HG02884 (cell line): Measurements from ENCODE around the gene HBA2.
"Not testable (repeated sequence)": the region's sequence is repeated elsewhere in the genome, so short reads cannot be mapped to it uniquely, and the experiment has no call there.

Experiments
- ATAC-seq: cut with Tn5 transposase; IDR thresholded peaks from one replicate; pipeline ENCODE4 v1.9.1; 2021; ENCODE audit warnings: mild to moderate bottlenecking, moderate library complexity; ENCODE audit not compliant: unreplicated experiment

Gene HBA2

DNA sequence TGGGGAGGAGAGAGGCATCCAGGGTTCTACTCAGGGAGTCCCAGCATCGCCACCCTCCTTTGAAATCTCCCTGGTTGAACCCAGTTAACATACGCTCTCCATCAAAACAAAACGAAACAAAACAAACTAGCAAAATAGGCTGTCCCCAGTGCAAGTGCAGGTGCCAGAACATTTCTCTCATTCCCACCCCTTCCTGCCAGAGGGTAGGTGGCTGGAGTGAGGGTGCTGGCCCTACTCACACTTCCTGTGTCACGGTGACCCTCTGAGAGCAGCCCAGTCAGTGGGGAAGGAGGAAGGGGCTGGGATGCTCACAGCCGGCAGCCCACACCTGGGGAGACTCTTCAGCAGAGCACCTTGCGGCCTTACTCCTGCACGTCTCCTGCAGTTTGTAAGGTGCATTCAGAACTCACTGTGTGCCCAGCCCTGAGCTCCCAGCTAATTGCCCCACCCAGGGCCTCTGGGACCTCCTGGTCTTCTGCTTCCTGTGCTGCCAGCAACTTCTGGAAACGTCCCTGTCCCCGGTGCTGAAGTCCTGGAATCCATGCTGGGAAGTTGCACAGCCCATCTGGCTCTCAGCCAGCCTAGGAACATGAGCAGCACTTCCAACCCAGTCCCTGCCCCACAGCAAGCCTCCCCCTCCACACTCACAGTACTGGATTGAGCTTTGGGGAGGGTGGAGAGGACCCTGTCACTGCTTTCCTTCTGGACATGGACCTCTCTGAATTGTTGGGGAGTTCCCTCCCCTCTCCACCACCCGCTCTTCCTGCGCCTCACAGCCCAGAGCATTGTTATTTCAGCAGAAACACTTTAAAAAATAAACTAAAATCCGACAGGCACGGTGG, 1.5 kb downstream of the HBA2 start:
- not testable (repeated sequence) for ATAC-seq

DNA sequence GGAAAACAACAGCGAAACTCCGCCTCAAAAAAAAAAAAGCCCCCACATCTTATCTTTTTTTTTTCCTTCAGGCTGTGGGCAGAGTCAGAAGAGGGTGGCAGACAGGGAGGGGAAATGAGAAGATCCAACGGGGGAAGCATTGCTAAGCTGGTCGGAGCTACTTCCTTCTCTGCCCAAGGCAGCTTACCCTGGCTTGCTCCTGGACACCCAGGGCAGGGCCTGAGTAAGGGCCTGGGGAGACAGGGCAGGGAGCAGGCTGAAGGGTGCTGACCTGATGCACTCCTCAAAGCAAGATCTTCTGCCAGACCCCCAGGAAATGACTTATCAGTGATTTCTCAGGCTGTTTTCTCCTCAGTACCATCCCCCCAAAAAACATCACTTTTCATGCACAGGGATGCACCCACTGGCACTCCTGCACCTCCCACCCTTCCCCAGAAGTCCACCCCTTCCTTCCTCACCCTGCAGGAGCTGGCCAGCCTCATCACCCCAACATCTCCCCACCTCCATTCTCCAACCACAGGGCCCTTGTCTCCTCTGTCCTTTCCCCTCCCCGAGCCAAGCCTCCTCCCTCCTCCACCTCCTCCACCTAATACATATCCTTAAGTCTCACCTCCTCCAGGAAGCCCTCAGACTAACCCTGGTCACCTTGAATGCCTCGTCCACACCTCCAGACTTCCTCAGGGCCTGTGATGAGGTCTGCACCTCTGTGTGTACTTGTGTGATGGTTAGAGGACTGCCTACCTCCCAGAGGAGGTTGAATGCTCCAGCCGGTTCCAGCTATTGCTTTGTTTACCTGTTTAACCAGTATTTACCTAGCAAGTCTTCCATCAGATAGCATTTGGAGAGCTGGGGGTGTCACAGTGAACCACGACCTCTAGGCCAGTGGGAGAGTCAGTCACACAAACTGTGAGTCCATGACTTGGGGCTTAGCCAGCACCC, 2.6 kb downstream of the HBA2 start:
- no peak for ATAC-seq

DNA sequence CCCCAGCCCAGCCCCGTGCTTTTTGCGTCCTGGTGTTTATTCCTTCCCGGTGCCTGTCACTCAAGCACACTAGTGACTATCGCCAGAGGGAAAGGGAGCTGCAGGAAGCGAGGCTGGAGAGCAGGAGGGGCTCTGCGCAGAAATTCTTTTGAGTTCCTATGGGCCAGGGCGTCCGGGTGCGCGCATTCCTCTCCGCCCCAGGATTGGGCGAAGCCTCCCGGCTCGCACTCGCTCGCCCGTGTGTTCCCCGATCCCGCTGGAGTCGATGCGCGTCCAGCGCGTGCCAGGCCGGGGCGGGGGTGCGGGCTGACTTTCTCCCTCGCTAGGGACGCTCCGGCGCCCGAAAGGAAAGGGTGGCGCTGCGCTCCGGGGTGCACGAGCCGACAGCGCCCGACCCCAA, 3.3 kb downstream of the HBA2 start:
- ATAC-seq: not testable (repeated sequence)

DNA sequence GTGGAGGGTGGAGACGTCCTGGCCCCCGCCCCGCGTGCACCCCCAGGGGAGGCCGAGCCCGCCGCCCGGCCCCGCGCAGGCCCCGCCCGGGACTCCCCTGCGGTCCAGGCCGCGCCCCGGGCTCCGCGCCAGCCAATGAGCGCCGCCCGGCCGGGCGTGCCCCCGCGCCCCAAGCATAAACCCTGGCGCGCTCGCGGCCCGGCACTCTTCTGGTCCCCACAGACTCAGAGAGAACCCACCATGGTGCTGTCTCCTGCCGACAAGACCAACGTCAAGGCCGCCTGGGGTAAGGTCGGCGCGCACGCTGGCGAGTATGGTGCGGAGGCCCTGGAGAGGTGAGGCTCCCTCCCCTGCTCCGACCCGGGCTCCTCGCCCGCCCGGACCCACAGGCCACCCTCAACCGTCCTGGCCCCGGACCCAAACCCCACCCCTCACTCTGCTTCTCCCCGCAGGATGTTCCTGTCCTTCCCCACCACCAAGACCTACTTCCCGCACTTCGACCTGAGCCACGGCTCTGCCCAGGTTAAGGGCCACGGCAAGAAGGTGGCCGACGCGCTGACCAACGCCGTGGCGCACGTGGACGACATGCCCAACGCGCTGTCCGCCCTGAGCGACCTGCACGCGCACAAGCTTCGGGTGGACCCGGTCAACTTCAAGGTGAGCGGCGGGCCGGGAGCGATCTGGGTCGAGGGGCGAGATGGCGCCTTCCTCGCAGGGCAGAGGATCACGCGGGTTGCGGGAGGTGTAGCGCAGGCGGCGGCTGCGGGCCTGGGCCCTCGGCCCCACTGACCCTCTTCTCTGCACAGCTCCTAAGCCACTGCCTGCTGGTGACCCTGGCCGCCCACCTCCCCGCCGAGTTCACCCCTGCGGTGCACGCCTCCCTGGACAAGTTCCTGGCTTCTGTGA, 4.1 kb downstream of the HBA2 start, which contains the start of gene HBA1:
TSS of gene HBA1 (plus strand) at position 204 of the 906 bp plus-strand sequence. CDS start at position 241, 37 bp downstream.
- not testable (repeated sequence) for ATAC-seq

DNA sequence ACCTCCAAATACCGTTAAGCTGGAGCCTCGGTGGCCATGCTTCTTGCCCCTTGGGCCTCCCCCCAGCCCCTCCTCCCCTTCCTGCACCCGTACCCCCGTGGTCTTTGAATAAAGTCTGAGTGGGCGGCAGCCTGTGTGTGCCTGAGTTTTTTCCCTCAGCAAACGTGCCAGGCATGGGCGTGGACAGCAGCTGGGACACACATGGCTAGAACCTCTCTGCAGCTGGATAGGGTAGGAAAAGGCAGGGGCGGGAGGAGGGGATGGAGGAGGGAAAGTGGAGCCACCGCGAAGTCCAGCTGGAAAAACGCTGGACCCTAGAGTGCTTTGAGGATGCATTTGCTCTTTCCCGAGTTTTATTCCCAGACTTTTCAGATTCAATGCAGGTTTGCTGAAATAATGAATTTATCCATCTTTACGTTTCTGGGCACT, 4.7 kb downstream of the HBA2 start:
- ATAC-seq: no peak

DNA sequence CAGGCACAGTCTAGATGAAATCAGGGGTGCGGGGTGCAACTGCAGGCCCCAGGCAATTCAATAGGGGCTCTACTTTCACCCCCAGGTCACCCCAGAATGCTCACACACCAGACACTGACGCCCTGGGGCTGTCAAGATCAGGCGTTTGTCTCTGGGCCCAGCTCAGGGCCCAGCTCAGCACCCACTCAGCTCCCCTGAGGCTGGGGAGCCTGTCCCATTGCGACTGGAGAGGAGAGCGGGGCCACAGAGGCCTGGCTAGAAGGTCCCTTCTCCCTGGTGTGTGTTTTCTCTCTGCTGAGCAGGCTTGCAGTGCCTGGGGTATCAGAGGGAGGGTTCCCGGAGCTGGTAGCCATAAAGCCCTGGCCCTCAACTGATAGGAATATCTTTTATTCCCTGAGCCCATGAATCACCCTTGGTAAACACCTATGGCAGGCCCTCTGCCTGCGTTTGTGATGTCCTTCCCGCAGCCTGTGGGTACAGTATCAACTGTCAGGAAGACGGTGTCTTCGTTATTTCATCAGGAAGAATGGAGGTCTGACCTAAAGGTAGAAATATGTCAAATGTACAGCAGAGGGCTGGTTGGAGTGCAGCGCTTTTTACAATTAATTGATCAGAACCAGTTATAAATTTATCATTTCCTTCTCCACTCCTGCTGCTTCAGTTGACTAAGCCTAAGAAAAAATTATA, 5.4 kb downstream of the HBA2 start:
- no peak for ATAC-seq

DNA sequence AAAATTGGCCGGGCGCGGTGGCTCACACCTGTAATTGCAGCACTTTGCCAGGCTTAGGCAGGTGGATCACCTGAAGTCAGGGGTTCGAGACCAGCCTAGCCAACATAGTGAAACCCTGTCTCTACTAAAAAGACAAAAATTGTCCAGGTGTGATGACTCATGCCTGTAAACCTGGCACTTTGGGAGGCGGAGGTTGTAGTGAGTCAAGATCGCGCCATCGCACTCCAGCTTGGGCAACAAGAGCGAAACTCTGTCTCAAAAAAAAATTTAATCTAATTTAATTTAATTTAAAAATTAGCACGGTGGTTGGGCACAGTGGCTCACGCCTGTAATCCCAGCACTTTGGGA, 6.0 kb downstream of the HBA2 start:
- ATAC-seq: no peak

DNA sequence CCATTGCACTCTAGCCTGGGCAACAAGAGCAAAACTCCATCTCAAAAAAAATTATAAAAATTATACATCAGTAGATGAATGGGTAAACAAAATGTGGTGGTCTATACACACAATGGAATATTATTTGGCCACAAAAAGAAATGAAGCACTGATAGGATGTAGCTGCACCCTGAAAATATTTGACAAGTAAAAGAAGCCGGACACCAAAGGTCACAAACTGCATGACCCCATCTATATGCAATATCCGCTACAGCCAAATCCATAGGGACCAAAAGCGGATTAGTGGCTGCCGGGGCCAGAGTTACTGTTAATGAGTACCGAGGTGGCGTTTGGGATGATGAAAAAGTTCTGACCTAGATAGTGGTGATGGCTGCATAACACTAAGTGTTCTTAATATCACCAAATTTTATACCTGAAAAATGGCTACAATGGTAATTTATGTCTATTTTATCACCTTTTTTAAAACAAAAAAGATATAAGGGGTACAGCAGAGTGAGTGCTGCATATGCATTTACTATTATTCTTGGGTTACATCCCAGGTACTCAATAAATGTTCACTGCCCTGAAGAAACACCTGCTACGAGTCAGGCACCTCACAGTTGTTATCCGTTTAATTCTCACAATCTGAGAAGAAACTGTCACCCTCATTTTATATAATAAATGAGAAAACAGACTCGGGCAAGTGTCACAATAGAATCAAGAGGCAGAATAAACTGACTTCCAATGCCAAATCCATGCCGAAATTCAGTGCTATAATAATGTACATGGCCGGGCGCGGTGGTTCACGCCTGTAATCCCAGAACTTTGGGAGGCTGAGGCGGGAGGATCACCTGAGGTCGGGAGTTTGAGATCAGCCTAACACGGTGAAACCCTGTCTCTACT, 6.8 kb downstream of the HBA2 start:
- no peak for ATAC-seq

DNA sequence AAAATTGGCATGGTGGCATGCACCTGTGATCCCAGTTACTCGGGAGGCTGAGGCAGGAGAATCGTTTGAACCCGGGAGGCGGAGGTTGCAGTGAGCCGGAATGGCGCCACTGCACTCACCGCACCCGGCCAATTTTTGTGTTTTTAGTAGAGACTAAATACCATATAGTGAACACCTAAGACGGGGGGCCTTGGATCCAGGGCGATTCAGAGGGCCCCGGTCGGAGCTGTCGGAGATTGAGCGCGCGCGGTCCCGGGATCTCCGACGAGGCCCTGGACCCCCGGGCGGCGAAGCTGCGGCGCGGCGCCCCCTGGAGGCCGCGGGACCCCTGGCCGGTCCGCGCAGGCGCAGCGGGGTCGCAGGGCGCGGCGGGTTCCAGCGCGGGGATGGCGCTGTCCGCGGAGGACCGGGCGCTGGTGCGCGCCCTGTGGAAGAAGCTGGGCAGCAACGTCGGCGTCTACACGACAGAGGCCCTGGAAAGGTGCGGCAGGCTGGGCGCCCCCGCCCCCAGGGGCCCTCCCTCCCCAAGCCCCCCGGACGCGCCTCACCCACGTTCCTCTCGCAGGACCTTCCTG, 7.5 kb downstream of the HBA2 start, which contains the start of gene HBQ1:
TSS of gene HBQ1 (plus strand) at position 359 of the 575 bp plus-strand sequence. CDS start at position 387, 28 bp downstream.
- no peak for ATAC-seq

DNA sequence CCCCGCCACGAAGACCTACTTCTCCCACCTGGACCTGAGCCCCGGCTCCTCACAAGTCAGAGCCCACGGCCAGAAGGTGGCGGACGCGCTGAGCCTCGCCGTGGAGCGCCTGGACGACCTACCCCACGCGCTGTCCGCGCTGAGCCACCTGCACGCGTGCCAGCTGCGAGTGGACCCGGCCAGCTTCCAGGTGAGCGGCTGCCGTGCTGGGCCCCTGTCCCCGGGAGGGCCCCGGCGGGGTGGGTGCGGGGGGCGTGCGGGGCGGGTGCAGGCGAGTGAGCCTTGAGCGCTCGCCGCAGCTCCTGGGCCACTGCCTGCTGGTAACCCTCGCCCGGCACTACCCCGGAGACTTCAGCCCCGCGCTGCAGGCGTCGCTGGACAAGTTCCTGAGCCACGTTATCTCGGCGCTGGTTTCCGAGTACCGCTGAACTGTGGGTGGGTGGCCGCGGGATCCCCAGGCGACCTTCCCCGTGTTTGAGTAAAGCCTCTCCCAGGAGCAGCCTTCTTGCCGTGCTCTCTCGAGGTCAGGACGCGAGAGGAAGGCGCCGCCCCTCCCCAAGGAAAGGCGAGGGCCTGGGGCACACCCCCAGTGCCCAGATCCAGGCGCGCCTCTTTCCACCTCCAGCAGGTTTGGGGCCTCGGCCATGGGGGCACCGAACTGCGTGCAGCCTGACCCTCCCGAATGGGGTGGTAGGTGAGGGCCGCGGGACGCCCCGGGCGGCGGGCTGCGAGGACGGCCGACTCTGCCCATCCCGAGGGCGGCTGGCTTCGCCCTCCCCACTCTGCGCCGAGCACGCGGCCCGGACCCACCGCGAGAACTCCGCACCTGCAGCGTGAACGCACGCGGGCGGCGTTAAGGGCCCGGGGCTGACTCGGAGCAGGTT, 8.2 kb downstream of the HBA2 start:
- ATAC-seq: no peak

DNA sequence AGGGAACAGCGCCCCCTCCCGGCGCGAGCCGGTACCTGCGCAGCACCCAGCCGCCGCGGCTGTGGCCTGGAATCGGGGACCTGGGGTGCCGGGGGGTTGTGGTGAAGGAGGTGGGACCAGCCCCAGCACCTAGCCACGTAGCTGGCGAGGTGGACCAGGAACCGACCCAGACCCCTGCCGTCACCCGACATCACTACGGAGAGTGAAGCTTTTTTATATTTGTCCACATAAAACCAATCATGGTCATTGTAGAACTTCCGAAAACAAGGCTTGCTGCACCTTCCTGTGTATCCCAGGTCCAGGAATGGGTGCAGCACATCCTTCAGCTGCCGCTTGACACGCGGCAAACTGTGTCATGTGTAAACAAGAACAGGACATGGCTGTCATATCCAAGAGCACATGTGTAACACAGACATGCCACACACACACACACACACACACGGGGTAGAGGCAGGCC, 8.9 kb downstream of the HBA2 start:
- no peak for ATAC-seq

DNA sequence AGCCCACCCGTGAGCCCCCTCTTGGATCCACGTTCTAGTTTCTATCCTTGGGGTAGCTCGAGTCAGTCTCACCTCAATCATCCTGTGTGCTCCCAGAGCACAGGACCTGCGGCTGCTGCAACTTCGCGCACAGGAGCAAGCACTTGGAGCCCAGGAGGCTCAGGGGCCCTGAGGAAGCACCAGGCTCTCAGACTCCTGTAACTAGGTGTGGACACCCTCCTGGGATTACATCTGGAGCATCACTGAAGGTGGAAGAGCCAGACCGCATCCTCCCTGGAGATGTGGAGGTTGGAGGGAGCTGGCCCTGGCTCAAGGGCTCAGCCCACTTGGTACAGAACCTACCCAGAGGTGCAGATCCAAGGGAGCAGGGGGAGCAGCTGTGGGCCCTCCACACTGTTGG, 10.3 kb downstream of the HBA2 start:
- ATAC-seq: no peak

DNA sequence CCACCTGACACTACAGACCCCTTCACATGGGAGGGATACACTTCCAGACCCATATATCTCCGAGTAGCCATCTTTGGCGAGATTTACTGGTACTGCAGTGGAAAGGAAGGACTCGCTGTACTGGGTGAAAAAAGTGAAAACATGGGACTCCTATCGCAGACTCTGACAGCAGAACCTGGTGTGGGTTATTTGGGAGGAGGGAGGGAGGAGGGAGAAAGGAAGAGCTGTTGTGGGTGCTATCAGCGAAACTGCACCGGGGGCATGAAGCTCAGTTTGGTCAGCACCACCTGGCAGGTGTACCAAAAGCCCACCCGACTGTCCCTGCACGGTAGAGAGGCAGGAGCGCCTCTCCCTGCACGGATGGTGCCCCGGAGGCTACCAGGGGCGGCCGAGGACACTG, 12.5 kb downstream of the HBA2 start:
- ATAC-seq: no peak

DNA sequence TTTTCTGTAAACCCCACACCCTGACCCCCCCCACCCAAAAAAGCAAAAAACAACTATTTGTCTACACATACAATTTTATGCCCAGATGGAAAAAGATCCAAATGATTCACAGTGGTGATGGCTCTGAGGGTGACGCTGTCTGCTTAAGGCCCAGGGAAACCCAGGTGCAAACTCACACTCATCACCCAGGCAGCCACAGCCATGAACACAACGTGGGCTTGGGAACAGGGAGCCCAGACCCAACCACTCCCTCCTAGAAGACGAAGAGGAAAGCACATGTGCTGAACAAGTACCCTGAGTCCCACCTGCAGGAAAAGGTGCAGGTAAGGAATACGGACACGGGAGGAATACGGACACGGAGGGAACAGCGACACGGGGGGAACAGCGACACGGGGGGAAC, 13.0 kb downstream of the HBA2 start:
- no peak for ATAC-seq

DNA sequence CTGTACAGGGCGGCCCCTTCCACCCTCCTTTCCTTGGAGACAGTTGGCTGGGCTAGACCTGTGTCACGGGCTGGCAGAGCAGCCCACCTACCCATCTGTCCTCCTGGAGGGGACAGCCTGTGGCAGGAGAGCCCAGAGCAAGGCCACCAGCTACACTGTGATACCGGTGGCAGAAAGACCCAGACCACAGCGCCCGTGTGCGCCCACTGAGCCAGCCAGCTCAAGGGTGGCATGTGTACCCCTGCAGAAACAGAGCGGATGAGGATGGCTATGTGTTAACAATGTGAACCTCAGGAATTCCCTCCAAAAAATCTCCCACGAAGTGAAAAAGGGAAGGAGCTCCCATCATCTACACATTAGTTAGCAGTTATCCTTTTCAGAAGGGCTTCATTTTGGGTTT, 14.7 kb downstream of the HBA2 start:
- no peak for ATAC-seq

DNA sequence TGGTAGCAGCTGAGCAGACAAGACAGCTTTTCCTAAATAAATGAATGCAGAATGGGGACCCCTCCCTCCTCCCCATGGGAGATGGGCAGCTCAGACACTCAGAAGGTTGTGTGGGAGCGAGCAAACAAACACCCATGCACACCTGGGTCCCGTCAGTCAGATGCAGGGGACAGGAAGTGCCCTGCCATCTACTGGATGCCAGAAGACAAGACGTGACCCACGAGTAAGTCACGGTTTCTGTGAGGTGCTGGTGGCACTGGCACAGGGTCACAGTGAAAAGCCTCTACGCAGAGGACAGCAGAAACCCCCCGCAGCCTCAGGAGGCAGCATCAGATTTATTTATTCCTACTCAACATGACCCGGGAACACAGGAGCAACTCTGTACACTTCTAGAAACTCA, 16.0 kb downstream of the HBA2 start:
- ATAC-seq: no peak

DNA sequence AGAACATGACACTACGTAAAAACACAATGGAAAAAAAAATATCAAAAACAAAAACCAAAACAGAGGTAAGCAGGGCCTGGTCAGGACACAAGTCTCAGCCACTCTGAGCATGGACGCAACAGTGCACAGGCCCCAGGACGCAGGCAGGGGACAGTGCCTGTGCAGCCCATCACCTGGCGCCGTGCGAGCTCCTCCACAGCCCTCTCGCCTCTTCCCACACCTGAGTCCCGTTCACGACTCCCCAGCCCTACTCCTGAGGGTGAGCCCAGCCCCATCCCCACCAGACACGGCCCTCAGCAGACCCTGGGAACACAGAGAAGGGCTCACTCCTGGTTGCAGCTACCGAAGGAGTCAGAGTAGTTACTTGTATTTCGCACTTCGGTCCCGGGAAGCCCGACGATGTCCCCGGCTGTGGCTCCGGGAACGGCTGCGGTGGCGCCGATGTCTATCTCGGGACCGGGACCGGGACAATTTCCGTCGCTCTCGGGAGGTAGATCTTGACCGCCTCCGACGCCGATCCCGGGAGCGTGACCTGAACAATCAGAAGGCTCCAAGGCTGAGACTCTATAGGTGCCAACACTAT, 17.0 kb downstream of the HBA2 start:
- no peak for ATAC-seq
